Measurements from ENCODE around the gene AJAP1.

Gene AJAP1

GRCh38 chr1:4743978-4744750, 89.8 kb downstream of the AJAP1 start:
- DNase-seq = no peak

DNA sequence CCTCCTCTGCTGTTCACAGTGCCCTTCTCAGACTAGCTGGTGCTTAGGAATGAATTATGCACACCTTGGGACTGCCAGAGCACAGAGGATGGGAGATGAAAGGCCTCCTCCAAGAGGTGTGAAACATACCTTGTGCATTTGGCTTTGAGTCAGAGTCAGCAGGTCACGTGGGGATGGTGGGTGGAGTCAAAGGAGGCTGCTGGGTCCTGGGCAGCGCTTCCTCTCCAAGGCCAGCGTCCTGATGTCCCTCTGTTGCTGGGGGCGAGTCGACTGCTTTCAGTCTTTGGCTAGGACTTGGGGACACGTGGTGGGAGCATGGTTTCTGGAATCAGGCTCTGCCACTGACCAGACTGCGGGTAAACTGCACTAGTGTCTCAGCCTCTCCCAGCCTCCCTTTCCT, 91.2 kb downstream of the AJAP1 start:
- no peak for DNase-seq

DNA sequence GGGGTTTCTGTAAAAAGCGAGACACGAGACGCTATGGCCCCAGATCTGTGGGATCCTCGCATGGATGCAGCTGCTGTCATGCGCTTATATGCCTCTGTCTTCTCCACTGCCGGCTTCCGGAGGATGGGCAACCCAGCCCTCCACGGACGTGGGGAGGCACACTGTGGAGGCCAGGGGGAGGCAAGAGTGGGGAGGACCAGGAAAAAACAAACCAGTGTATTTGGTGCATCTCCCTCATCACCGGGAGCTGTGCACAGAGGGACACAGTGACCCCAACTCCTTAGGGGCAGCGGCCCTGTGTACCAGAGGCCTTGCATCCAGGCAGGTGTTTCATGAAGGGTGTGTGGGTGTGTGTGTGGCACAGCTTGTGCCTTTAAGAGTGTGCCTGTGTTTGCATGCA, 95.0 kb downstream of the AJAP1 start:
- no peak for DNase-seq

DNA sequence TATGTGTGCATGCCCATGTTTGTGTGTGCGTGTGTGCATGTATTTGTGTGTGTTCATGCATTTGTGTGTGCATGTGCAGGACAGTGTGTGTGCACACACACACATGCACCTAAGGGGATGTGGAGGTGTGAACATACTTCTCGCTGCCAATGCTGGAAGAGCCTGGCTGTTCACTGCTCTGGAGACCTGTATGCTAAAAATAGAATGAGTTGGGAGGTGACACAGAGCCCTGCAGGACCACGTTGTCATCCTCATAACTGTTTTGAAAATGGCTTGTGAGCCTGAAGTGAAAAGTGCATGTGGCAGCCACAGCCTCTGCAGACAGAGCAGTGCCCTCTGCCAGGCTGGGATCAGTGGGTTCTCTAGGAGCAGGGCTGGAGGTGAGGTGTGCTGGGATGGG, 95.8 kb downstream of the AJAP1 start:
- no peak for DNase-seq

DNA sequence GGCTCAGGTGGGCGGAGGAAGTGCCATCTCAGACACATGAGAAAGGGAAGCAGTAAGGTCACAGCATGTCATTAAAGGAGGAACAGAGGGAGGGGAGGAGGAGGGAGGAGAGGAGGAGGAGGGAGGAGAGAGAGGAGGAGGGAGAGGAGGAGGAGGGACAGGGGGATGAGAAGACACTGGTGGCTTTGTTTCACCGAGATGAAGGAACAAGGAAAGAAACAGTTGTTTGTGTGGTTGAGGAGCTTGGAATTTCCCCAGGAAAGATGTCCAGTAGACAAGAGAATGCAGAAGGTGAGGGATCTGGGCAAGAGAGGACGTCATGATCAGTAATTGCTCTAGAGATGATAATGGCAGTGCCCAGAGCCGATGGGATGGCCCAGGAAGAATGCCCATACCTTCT, 97.7 kb downstream of the AJAP1 start:
- no peak for DNase-seq

- no peak for DNase-seq
Observed at GRCh38 chr1:4754816-4755215, 100.4 kb downstream of the AJAP1 start.

GRCh38 chr1:4755301-4755845, 101.0 kb downstream of the AJAP1 start:
- DNase-seq = no peak

DNA sequence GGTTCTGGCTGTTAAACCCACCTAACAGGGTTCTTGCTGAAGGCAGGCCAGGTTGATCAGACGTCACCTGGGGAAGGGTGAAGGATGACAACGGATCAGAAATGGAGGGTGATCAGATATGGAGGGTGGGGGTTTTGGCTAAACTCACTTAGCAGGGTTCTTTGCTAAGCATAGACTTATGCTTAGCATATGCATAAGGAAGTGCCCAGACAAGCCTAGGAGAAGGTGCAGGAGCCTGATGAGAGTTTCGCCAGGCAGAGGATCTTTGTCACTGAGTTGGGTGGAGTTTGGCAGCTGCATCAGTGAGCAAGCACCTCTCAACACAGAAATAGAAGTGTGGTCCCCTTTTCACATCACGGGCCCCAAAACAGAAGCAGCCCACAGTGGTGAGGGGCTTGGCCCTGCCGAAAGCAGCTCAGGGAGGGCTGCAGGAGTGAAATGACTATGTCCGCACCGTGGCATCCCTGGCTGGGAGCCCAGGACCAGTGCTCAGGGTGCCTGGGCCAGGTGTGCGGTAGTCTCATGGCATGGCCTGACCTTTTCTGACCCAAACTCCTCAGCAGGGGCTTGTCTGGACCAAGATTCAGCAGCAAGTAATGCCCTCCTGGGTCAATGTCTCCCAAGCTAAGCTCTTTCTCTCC, 101.6 kb downstream of the AJAP1 start:
- no peak for DNase-seq

DNA sequence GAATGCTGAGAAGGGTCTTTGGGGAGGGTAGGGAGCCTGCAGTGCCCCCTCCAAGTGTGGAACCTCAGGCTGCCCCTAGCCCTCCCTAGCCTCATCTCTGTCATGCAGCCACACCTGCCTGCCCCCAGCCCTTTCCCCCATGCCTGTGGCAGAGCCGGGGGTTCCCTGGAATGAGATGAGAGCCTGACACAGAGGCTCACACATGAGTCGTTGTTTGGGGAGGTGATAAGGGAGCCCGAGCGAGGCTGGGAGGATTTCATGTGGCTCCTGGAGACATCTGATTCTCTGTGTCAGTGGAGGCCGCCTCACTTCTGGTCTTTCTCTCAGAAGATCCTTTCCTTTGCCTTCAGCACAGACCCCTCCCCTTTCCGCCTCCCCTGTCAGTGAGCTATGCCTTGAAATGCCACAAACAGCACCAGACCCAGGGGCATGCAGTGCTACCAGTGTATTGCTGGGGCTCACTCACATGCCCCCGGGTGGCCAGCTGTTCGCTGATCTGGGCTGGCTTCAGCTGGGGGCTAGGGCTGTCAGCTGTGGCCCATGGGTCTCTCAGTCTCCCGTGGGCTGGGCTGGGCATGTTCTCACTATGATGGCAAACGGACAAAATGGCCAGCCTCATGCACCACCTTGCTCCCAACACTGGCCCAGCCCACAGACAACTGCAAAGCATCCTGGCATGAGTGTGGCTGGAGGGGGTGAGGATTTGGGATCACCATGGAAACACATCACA, 102.6 kb downstream of the AJAP1 start:
- DNase-seq = no peak

GRCh38 chr1:4759671-4760070, 105.3 kb downstream of the AJAP1 start:
- no peak for DNase-seq

- DNase-seq = no peak
Observed at GRCh38 chr1:4760088-4760487, 105.7 kb downstream of the AJAP1 start.

DNA sequence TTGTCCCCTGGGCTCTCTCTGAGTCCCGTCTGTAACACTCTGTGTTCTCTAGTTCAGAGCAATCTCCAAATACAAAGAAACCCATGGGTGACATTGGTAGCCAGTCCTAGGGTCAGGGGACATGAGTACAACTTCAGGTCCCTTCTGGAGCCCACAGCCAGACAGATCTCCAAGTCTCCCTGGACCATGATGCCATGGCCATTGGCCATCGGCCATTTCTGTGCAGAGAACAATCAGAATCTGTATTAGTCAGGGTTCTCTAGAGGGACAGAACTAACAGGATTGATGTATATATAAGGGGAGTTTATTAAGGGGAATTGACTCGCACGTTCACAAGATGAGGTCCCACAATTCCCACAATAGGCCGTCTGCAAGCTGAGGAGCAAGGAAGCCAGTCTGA, 106.9 kb downstream of the AJAP1 start:
- DNase-seq = no peak

DNA sequence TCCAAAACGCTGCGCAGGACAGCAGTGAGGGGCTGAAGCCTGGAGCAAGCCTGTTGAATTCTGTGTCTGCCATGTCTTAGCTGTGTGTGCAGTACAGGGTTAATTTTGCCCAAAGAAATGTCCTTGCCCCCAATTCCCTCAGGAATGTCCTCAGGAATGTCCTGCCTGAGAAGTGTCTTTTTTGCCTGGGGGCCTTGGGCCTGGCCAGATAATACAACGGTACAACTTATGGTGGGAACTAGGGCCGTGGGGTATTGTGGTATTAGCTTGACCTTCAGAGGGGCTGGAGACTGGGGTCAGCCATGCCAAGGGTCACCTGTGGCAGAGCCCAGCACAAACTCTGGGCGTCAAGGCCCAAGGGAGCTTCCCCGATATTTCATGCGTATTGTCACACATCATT, 107.7 kb downstream of the AJAP1 start:
- no peak for DNase-seq

- DNase-seq = no peak
Observed at GRCh38 chr1:4767308-4767707, 112.9 kb downstream of the AJAP1 start.

GRCh38 chr1:4768553-4768952, 114.1 kb downstream of the AJAP1 start:
- DNase-seq = no peak

DNA sequence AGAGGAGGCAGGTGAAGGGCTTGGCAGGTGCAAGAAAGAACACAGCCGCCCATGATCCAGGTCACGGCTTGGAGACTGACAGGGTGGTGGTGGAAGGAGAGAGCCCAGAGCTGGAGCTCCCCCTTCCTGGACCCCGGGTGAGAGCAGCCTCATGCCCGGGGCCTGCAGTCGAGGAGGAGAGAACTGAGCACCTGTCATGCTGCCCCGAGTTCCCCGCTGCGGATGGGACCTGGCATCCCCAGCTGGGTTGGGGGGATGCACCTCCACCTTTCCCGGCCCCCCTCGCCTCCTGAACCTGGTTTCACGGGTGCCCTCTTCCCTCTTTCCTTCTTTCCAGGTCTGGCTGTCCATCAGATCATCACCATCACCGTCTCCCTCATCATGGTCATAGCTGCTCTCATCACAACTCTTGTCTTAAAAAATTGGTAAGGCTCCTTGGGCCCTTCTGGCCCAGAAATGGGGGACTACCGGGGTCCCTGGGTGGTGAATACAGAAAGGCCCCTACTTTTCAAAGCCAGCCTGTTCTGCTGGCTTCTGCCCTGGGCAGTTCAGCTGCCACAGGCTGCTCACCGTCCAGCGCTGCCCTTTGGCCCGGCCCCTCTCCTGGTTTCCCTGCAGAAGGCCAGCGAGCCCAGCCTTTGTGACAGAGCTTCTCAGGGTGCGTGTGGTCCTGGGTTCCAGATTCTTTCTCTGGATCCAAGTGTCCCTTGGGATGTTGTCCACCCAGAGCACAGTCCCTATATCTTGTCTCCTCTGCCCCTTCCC, 115.3 kb downstream of the AJAP1 start:
- DNase-seq = no peak

DNA sequence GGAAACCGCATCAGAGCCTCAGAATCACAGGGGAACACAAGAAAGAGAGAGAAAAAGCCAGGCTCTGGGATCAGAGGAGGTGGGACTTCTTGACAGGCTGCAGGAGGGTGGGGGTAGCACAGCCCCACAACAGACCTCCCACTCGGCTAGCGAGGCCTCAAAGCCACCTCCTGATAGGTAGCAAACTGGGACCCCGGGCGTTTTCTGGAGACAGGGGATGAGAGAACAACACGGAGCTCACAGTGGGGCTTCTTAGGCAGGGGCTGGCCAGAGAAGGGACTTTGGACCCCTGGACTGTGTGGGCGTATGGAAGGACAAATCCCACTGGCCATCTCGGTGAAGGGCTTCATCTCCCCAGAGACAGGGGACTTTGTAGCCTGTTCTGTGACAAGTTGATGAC, 116.3 kb downstream of the AJAP1 start:
- DNase-seq = no peak

- DNase-seq = no peak
Observed at GRCh38 chr1:4771267-4771666, 116.9 kb downstream of the AJAP1 start.

DNA sequence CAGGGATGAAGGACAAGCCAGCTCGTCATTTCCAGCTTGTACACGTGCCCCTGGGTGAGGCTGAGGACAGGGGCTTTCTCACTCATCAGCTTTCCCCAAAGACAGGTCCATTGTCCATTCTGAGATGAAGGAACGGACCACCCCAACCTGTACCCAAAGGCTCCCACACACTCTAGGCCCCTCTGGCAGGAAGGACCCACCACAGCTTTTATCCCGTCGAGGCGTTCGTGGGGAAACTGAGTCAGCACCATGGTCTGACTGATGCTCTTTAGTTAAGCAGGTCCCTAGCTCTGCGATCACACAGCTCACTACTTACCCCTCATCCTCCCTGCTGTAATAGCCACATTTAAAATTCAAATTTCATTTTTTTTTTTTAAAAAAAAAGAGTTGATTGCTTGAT, 117.3 kb downstream of the AJAP1 start:
- no peak for DNase-seq

DNA sequence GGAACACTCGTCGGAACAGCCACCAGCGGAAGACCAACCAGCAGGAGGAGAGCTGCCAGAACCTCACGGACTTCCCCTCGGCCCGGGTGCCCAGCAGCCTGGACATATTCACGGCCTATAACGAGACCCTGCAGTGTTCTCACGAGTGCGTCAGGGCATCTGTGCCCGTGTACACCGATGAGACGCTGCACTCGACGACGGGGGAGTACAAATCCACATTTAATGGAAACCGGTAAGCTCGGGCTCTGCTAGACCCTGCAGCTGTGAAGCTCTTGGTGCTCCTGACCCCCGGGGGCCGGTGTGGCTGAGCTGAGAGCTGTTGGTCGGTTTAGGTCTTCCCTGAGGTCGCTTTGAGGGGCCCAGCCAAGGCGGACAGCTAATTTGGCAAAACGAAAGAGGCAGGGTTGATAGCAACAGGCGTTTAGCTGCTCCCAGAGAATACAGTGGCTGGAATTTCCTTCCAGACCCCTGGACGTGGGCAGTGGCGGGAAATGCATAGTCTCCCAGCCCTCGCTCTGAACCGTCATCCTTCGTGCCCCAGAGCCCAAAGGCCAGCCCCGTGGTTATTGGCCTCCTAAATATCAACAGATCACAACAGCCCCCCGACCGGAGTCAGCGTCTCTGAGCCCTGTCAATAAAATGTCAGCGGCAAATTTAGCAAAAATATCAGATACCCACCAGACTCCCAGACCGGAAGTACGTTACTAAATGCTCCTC, 118.0 kb downstream of the AJAP1 start:
- no peak for DNase-seq

GRCh38 chr1:4773226-4773625, 118.8 kb downstream of the AJAP1 start:
- DNase-seq = no peak

GRCh38 chr1:4775506-4775905, 121.1 kb downstream of the AJAP1 start:
- DNase-seq = no peak

All from EL (cell line).